Brain microvascular endothelial cell (primary cell): ENCODE measurements around the gene COL16A1.
A peak's percentile ranks its signal among the peaks of the same experiment; 100 is the strongest.

Experiments
- DNase-seq: peaks from one replicate; pipeline ENCODE4 v3.0.0-alpha.2; 2020
- H3K27ac ChIP-seq: fragments of 250-450 bp; sonication (Bioruptor Pico); 2 replicates; pipeline ENCODE4 v1.5.1; 2020; ENCODE audit warnings: mild to moderate bottlenecking, moderate library complexity
- H3K27me3 ChIP-seq: fragments of 250-450 bp; sonication (Bioruptor Pico); replicated peaks from 2 replicates; pipeline ENCODE4 v1.5.1; 2020; ENCODE audit warnings: mild to moderate bottlenecking
- H3K36me3 ChIP-seq: fragments of 250-450 bp; sonication (Bioruptor Pico); replicated peaks from 2 replicates; pipeline ENCODE4 v1.5.1; 2020; ENCODE audit warnings: mild to moderate bottlenecking
- H3K4me3 ChIP-seq: 2 replicates; pipeline ENCODE4 v1.5.1; 2011; ENCODE audit warnings: low read depth, mild to moderate bottlenecking, control low read depth, low read length, moderate library complexity
- in situ Hi-C: cut with HindIII; loops from 2 replicates; pipeline ENCODE4 v1.10.0; 2017; ENCODE audit warnings: low sequenced_read_pairs, low pct_ligation_motif_present
- TF ChIP-seq, protein P1 (sequence below): IDR thresholded peaks from 2 replicates; pipeline ENCODE4 v1.5.1; 2011; ENCODE audit warnings: low read depth, mild to moderate bottlenecking, moderate library complexity, low read length, control low read depth, inconsistent platforms; ENCODE audit errors: missing control alignments

The COL16A1 gene

DNA sequence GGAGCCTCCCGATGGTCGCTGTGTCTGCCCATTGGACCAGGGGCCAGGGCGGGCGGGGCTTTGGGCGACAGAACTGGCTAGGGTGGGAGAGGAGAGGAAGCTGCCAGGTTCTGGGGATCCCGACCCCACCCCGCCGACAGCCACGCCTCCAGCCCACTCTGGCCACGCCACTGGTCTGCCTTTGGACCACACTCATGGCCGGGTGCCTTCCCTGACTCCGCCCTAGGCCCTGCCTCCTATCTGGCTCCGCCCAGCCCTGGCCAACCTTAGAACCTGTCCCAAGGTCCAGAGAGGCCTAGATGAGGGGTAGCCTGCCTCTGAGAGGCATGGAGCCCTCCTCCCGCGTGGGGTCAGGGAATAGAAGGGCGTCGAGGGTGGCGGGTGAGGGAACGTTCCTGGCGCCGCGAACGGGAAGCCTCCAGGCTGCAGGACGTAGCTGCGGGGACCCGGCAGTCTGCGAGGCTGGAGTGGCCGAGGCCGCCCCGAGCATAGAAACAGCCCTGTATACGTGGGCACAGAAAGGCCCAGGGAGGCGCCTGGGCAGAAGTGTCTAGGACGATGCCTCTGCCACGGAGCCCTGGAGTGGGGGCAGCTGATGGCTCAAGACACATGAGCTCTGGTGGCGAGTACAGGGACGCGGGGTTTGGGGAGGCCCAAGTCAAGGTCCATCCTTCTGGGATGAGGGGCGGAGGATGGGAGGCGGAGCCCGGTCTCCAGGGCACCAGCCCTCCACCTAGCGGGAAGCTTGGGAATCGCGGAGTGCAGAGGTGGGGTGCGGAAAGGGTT is 11.5 kb upstream of the COL16A1 start:
- no peaks in the 10 kb centered on the region for H3K36me3 ChIP-seq
- in situ Hi-C loops, result no loop called here
- H3K4me3 ChIP-seq, result peak overlapping the region; percentile 54
- TF ChIP-seq, protein P1, sequence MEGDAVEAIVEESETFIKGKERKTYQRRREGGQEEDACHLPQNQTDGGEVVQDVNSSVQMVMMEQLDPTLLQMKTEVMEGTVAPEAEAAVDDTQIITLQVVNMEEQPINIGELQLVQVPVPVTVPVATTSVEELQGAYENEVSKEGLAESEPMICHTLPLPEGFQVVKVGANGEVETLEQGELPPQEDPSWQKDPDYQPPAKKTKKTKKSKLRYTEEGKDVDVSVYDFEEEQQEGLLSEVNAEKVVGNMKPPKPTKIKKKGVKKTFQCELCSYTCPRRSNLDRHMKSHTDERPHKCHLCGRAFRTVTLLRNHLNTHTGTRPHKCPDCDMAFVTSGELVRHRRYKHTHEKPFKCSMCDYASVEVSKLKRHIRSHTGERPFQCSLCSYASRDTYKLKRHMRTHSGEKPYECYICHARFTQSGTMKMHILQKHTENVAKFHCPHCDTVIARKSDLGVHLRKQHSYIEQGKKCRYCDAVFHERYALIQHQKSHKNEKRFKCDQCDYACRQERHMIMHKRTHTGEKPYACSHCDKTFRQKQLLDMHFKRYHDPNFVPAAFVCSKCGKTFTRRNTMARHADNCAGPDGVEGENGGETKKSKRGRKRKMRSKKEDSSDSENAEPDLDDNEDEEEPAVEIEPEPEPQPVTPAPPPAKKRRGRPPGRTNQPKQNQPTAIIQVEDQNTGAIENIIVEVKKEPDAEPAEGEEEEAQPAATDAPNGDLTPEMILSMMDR, result peak; percentile 96
- peaks cover 2% of the 10 kb centered on the region for H3K27me3 ChIP-seq
- peak; percentile 84 for DNase-seq
- peak overlapping the region; percentile 68 for H3K27ac ChIP-seq

DNA sequence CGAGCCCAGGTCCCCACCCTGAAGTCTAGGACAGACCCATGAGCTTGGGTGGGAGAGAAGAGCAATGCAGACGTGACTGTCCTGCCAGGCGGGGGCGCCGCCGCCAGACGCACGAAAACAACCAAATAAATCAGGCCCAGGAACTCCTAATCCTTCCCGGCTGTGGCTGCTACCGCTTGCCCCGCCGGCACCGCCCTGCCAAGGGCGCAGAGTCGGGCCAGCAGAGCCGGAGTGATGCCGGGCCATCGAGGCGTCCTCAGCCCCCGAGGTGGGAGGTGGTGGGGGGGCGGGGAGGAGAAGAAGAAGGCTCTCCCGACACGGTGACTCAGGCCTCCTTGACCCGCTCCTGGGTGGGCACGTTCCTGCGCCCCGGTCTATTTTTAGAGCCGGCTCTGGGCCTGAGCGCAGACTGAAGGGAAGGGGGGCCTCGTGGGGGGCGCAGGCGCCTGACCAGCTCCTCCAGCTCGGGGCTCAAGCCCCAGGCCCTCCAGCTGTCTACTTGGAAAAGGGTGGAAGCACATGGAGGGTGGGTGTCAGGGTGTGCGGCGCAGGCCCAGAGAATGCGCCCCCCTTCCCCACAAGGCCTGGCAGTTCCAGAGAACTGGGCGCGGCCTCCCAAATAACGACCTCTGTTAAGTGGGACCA is 10.7 kb upstream of the COL16A1 start:
- peak overlapping the region; percentile 54 for H3K4me3 ChIP-seq
- H3K27ac ChIP-seq, result peak overlapping the region; percentile 68
- in situ Hi-C loops, result no loop called here
- TF ChIP-seq, protein P1, result peak; percentile 72
- no peaks in the 10 kb centered on the region for H3K36me3 ChIP-seq
- DNase-seq, result peak; percentile 43
- H3K27me3 ChIP-seq, result peaks cover 2% of the 10 kb centered on the region

DNA sequence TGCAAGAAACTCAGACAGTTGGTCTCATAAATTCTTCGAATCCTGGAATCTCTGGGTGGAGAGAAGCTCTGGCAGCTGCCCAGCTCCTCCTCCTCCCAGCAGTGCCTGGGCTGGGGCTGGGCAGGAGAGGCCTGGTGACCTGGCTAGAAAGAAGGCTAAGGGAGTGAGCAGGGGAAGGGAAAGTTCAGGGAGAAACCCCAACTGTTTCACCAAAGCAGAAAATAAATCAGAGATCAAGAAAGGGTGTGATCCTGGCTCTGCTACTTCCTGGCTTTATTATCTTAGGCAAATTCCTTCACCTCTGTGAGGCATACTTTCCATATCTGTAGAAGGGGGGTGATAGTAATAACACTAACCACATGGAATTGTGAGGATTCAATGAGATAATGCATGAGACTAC is 8.8 kb upstream of the COL16A1 start:
- DNase-seq, result peak; percentile 79
- H3K36me3 ChIP-seq, result no peaks in the 10 kb centered on the region
- H3K27ac ChIP-seq, result peak overlapping the region; percentile 73
- H3K27me3 ChIP-seq, result no peaks in the 10 kb centered on the region
- in situ Hi-C loops, result no loop called here
- TF ChIP-seq, protein P1, result no peak
- no peak overlapping the region for H3K4me3 ChIP-seq

DNA sequence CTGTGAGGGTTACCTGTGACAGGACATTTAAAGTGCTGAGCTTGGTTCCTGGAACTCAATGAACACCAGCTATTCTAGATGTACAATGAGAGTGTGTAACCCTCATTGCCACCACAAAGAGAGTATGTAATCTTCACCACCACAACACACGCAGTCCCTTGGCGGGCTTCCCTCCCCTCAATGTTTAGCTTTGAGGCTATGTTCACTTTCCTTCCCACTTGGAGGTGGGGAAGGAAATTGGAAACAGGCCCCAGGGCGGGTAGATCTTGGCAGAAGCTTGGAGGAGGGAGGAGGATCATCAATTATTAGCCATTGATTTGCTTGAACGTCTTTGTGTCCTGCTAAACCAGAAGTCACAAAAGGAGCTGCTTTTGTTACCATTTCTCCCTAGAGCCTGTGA is 8.3 kb upstream of the COL16A1 start:
- Histone ChIP-seq H3K27me3 (no peaks in the 10 kb centered on the region), H3K27ac (peak overlapping the region; percentile 73), H3K36me3 (no peaks in the 10 kb centered on the region), H3K4me3 (no peak overlapping the region)
- DNase-seq, result peak; percentile 34
- in situ Hi-C loops, result no loop called here
- TF ChIP-seq, protein P1, result no peak

DNA sequence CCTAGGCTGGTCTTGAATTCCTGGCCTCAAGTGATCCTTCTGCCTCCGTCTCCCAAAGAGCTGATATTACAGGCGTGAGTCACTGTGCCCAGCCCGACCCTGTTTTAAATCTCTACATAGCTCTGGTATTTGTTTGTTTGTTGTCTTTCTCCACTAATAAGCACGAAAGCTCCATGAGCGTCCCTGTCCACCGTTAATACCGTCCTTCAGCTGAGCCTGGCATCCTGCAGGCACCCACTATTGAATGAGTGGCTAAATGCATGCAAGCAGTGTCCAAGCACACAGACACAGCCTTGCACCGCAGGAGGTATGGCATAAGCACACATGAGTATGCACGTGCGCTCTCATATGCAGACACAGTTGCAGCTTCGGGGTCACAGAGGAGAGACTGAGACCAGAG is 4.5 kb upstream of the COL16A1 start:
- in situ Hi-C loops, result no loop called here
- Histone ChIP-seq H3K36me3 (no peaks in the 10 kb centered on the region), H3K27ac (peak overlapping the region; percentile 10), H3K27me3 (no peaks in the 10 kb centered on the region), H3K4me3 (no peak overlapping the region)
- DNase-seq, result peak; percentile 49
- TF ChIP-seq, protein P1, result no peak
